HG03280 (cell line): ENCODE data around the gene SORBS2.

Source experiments
- ATAC-seq: cut with Tn5 transposase; IDR thresholded peaks from one replicate; pipeline ENCODE4 v1.9.1; 2021; ENCODE audit warnings: mild to moderate bottlenecking, moderate library complexity; ENCODE audit not compliant: unreplicated experiment

The SORBS2 gene

GRCh38 chr4:185805979-185806378 is 6.0 kb downstream of the SORBS2 start:
- no peak for ATAC-seq

- no peak for ATAC-seq
Measured at GRCh38 chr4:185805262-185805802, 6.7 kb downstream of the SORBS2 start.

- ATAC-seq, result no peak
Measured at GRCh38 chr4:185803022-185803421, 9.0 kb downstream of the SORBS2 start.

- no peak for ATAC-seq
Measured at GRCh38 chr4:185801471-185801870, 10.5 kb downstream of the SORBS2 start.

- no peak for ATAC-seq
Measured at GRCh38 chr4:185800266-185800945, 11.6 kb downstream of the SORBS2 start.

GRCh38 chr4:185799442-185799841 is 12.6 kb downstream of the SORBS2 start:
- no peak for ATAC-seq

GRCh38 chr4:185797596-185798338 is 14.2 kb downstream of the SORBS2 start:
- ATAC-seq, result no peak

GRCh38 chr4:185797018-185797417 is 15.0 kb downstream of the SORBS2 start:
- ATAC-seq, result no peak

- ATAC-seq, result no peak
Measured at GRCh38 chr4:185796176-185796575, 15.8 kb downstream of the SORBS2 start.

- no peak for ATAC-seq
Measured at GRCh38 chr4:185794637-185795036, 17.4 kb downstream of the SORBS2 start.

- ATAC-seq, result no peak
Measured at GRCh38 chr4:185793716-185794115, 18.3 kb downstream of the SORBS2 start.

- ATAC-seq, result no peak
Measured at GRCh38 chr4:185793116-185793485, 18.9 kb downstream of the SORBS2 start.

- ATAC-seq, result no peak
Measured at GRCh38 chr4:185792384-185793115, 19.4 kb downstream of the SORBS2 start.

GRCh38 chr4:185787926-185788679 is 23.9 kb downstream of the SORBS2 start:
- no peak for ATAC-seq

GRCh38 chr4:185786422-185786821 is 25.6 kb downstream of the SORBS2 start:
- no peak for ATAC-seq

GRCh38 chr4:185783574-185783973 is 28.4 kb downstream of the SORBS2 start:
- no peak for ATAC-seq

GRCh38 chr4:185782523-185782922 is 29.5 kb downstream of the SORBS2 start:
- ATAC-seq, result no peak

- no peak for ATAC-seq
Measured at GRCh38 chr4:185781555-185782215, 30.3 kb downstream of the SORBS2 start.

GRCh38 chr4:185780472-185780871 is 31.5 kb downstream of the SORBS2 start:
- no peak for ATAC-seq

GRCh38 chr4:185779517-185779916 is 32.5 kb downstream of the SORBS2 start:
- no peak for ATAC-seq
